Astrocyte (in vitro differentiated cells and primary cell): ENCODE data around the gene PRR15L. TPM values are rescaled to one million over a fixed set of nuclear protein-coding genes. Genes with fewer than 3 reads are reported as not detected.

Source experiments
- DNase-seq: peaks from one replicate; pipeline ENCODE4 v3.0.0-alpha.2; 2010; ENCODE audit warnings: low read depth
- FAIRE-seq: peaks from 2 replicates; lab custom pipeline; 2011; peaks lifted over from hg19 to GRCh38; lab: Jason Lieb, UNC
- H2AFZ ChIP-seq: 2 replicates; pipeline ENCODE4 v1.6.0; 2012; ENCODE audit warnings: low read depth, low read length, inconsistent platforms
- H3K27ac ChIP-seq: 2 replicates; pipeline ENCODE4 v1.5.1; 2011; ENCODE audit warnings: low read depth, low read length, inconsistent platforms
- H3K27me3 ChIP-seq: 2 replicates; pipeline ENCODE4 v1.6.0; 2011; ENCODE audit warnings: low read length, inconsistent platforms; ENCODE audit not compliant: insufficient read depth
- H3K36me3 ChIP-seq: 2 replicates; pipeline ENCODE4 v1.5.1; 2011; ENCODE audit warnings: low read length, inconsistent platforms; ENCODE audit not compliant: insufficient read depth
- H3K4me1 ChIP-seq: 2 replicates; pipeline ENCODE4 v1.5.1; 2011; ENCODE audit warnings: low read length, inconsistent platforms; ENCODE audit not compliant: insufficient read depth
- H3K4me2 ChIP-seq: 2 replicates; pipeline ENCODE4 v1.6.0; 2012; ENCODE audit warnings: low read length, inconsistent platforms
- H3K4me3 ChIP-seq: 2 replicates; pipeline ENCODE4 v1.5.1; 2011; ENCODE audit warnings: low read depth, mild to moderate bottlenecking, low read length, inconsistent platforms; ENCODE audit not compliant: insufficient read depth
- H3K79me2 ChIP-seq: 2 replicates; pipeline ENCODE4 v1.6.0; 2012; ENCODE audit warnings: mild to moderate bottlenecking, low read length, inconsistent platforms; ENCODE audit not compliant: insufficient read depth
- H3K9ac ChIP-seq: 2 replicates; pipeline ENCODE4 v1.6.0; 2012; ENCODE audit warnings: mild to moderate bottlenecking, low read length, inconsistent platforms
- H3K9me3 ChIP-seq: 2 replicates; pipeline ENCODE4 v1.5.1; 2012; ENCODE audit warnings: low read depth, mild to moderate bottlenecking, low read length, inconsistent platforms; ENCODE audit not compliant: insufficient read depth
- H4K20me1 ChIP-seq: 2 replicates; pipeline ENCODE4 v1.6.0; 2012; ENCODE audit warnings: low read length, inconsistent platforms; ENCODE audit not compliant: insufficient read depth
- H3K27ac Mint-ChIP-seq: one replicate; pipeline ENCODE4 v1.8.0; 2021; ENCODE audit warnings: mild to moderate bottlenecking, mixed read lengths; ENCODE audit not compliant: unreplicated experiment
- H3K27me3 Mint-ChIP-seq: one replicate; pipeline ENCODE4 v1.8.0; 2021; ENCODE audit warnings: low read depth, mixed read lengths; ENCODE audit not compliant: unreplicated experiment
- H3K36me3 Mint-ChIP-seq: one replicate; pipeline ENCODE4 v1.8.0; 2021; ENCODE audit warnings: low read depth, mixed read lengths; ENCODE audit not compliant: unreplicated experiment
- H3K4me1 Mint-ChIP-seq: one replicate; pipeline ENCODE4 v1.8.0; 2021; ENCODE audit warnings: low read depth, mixed read lengths; ENCODE audit not compliant: unreplicated experiment
- H3K4me3 Mint-ChIP-seq: one replicate; pipeline ENCODE4 v1.8.0; 2021; ENCODE audit warnings: mild to moderate bottlenecking, moderate library complexity, mixed read lengths; ENCODE audit not compliant: unreplicated experiment
- H3K9me3 Mint-ChIP-seq: one replicate; pipeline ENCODE4 v1.8.0; 2021; ENCODE audit warnings: mild to moderate bottlenecking, mixed read lengths; ENCODE audit not compliant: unreplicated experiment
- EZH2 ChIP-seq: IDR thresholded peaks from 2 replicates; pipeline ENCODE4 v1.6.1; 2012; ENCODE audit warnings: mild to moderate bottlenecking, low read length, inconsistent platforms; ENCODE audit not compliant: insufficient read depth
- total RNA-seq: library from RNA; stranded (reverse); gene quantifications from 2 replicates; pipeline ENCODE4 v1.2.1, GENCODE V29; 2021
- TF ChIP-seq, protein P1 (sequence below): IDR thresholded peaks from 2 replicates; pipeline ENCODE4 v1.5.1; 2011; ENCODE audit warnings: low read depth, mild to moderate bottlenecking, inconsistent platforms, low read length, moderate library complexity; ENCODE audit not compliant: insufficient read depth

The PRR15L gene
- total RNA-seq, 1 donor from 2014 or later = not detected

DNA sequence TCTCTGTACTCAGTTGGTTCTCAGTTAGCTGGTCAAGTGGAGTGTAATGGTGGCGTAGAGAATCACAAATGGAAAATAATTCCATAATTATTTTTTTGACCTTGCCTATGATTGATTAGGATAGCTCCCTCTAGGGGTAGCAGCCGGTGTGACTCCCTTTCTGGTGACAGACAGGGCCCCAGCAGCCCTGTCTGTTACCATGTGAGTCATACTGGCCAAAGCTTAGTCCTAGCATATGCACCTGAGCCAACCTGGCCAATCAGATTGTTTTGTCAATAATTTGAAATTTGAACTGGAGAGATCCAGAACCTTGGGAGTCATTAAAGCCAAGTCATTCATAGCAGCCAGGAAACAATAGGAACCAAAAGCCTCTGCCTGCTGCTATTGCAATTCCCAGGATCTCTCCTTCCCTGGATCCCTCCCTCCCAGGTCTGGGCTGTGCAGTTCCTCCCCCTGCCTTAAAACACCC lies 10.7 kb downstream of the PRR15L start:
- H3K79me2 ChIP-seq = peaks cover 5% of the 10 kb centered on the region
- H2AFZ ChIP-seq = no peak overlapping the region
- no peak overlapping the region for H3K4me2 ChIP-seq
- H4K20me1 ChIP-seq = no peaks in the 10 kb centered on the region
- H3K27ac ChIP-seq = no peak overlapping the region
- DNase-seq (peak; percentile 53), FAIRE-seq (no peak)
- no peaks in the 10 kb centered on the region for H3K9me3 ChIP-seq
- H3K4me3 ChIP-seq = no peak overlapping the region
- H3K9ac ChIP-seq = no peak overlapping the region
- Mint-ChIP-seq H3K4me3 (no peak overlapping the region), H3K4me1 (peaks cover 10% of the 10 kb centered on the region), H3K9me3 (no peaks in the 10 kb centered on the region), H3K27ac (peak overlapping the region; percentile 75), H3K36me3 (peaks cover 4% of the 10 kb centered on the region), H3K27me3 (no peaks in the 10 kb centered on the region)
- no peaks in the 10 kb centered on the region for H3K36me3 ChIP-seq
- peaks cover 17% of the 10 kb centered on the region for H3K4me1 ChIP-seq
- TF ChIP-seq, protein P1, sequence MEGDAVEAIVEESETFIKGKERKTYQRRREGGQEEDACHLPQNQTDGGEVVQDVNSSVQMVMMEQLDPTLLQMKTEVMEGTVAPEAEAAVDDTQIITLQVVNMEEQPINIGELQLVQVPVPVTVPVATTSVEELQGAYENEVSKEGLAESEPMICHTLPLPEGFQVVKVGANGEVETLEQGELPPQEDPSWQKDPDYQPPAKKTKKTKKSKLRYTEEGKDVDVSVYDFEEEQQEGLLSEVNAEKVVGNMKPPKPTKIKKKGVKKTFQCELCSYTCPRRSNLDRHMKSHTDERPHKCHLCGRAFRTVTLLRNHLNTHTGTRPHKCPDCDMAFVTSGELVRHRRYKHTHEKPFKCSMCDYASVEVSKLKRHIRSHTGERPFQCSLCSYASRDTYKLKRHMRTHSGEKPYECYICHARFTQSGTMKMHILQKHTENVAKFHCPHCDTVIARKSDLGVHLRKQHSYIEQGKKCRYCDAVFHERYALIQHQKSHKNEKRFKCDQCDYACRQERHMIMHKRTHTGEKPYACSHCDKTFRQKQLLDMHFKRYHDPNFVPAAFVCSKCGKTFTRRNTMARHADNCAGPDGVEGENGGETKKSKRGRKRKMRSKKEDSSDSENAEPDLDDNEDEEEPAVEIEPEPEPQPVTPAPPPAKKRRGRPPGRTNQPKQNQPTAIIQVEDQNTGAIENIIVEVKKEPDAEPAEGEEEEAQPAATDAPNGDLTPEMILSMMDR = peak; percentile 90
- no peak for TF ChIP-seq EZH2
- H3K27me3 ChIP-seq = no peaks in the 10 kb centered on the region

DNA sequence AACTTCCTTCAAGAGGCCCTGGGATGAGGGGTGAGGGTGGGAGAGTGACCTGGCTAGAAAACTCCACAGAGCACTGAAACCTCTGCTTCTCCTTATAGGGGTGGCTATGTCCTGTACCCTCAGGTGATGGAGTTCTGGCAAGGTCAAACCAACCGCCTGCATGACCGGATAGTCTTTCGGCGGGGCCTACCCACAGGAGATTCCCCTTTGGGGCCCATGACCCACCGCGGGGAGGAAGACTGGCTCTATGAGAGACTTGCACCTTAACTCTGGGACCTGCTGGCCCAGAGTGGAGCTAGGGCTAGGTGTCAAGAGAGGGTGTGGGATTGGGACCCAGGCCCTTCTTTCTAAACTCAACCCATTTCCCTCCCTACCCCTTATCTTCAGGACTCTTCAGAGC lies 11.2 kb downstream of the PRR15L start:
- H4K20me1 ChIP-seq = no peaks in the 10 kb centered on the region
- H3K79me2 ChIP-seq = peaks cover 6% of the 10 kb centered on the region
- no peak for DNase-seq
- no peak overlapping the region for H2AFZ ChIP-seq
- no peaks in the 10 kb centered on the region for H3K27me3 Mint-ChIP-seq
- H3K4me2 ChIP-seq = no peak overlapping the region
- peaks cover 22% of the 10 kb centered on the region for H3K4me1 ChIP-seq
- H3K36me3 Mint-ChIP-seq = peaks cover 4% of the 10 kb centered on the region
- H3K36me3 ChIP-seq = no peaks in the 10 kb centered on the region
- no peak overlapping the region for H3K9ac ChIP-seq
- peaks cover 10% of the 10 kb centered on the region for H3K4me1 Mint-ChIP-seq
- no peaks in the 10 kb centered on the region for H3K9me3 Mint-ChIP-seq
- no peak for FAIRE-seq
- H3K9me3 ChIP-seq = no peaks in the 10 kb centered on the region
- H3K4me3 ChIP-seq = no peak overlapping the region
- H3K27ac Mint-ChIP-seq = no peak overlapping the region
- H3K27ac ChIP-seq = no peak overlapping the region
- no peak overlapping the region for H3K4me3 Mint-ChIP-seq
- no peaks in the 10 kb centered on the region for H3K27me3 ChIP-seq
- no peak for TF ChIP-seq EZH2
- TF ChIP-seq, protein P1 = no peak

DNA sequence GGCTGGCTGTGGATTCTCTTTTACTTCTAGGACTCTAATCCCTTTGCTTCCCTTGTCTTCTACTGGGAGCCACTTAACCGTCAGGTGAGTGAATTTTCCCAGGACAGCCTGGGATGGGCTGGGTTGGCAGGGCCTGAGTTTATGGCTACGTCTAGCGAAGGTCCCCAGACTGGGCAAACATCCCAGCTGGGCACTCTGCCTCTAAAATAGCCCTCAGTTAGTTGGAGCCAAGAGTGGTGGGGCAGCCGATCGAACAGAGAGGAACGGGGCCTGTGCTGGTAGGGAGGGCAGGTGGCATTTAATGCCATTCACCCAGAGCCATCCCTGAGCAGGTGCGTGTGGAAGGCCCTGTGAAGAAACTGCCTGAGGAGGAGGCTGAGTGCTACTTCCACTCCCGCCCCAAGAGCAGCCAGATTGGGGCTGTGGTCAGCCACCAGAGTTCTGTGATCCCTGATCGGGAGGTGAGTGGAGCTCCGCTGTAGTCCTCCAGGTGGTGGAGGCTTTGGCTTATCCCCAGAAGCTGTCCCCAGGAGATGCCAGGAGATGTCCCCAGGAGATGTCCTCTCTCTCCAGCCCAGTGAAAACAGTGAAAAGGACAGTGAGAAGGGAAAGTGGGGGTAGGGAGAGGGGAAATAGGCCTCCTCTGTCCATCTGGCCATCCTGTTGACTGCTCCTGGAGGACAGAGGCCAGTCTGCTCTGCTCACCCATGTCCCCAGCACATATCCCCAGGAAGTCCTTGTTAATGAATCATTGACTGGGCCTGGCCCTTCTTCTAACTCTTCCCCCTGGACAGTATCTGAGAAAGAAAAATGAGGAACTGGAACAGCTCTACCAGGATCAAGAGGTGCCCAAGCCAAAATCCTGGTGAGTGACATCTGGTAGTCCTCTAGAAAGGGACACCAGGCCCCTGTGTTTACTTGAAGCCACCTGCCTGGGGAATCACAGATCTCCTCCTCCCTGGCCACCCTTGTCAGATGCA lies 11.9 kb downstream of the PRR15L start:
- Histone ChIP-seq H3K36me3 (no peaks in the 10 kb centered on the region), H3K4me2 (no peak overlapping the region), H3K27me3 (no peaks in the 10 kb centered on the region), H4K20me1 (no peaks in the 10 kb centered on the region), H3K9me3 (no peaks in the 10 kb centered on the region), H3K4me1 (peaks cover 26% of the 10 kb centered on the region), H3K4me3 (no peak overlapping the region), H3K9ac (peak overlapping the region; percentile 13), H3K79me2 (peaks cover 6% of the 10 kb centered on the region), H3K27ac (peak overlapping the region; percentile 39), H2AFZ (no peak overlapping the region)
- H3K4me1 Mint-ChIP-seq = peaks cover 15% of the 10 kb centered on the region
- no peak overlapping the region for H3K4me3 Mint-ChIP-seq
- H3K27me3 Mint-ChIP-seq = peaks cover 5% of the 10 kb centered on the region
- H3K36me3 Mint-ChIP-seq = peaks cover 4% of the 10 kb centered on the region
- FAIRE-seq (no peak), DNase-seq (no peak)
- H3K9me3 Mint-ChIP-seq = no peaks in the 10 kb centered on the region
- TF ChIP-seq, protein P1 = no peak
- TF ChIP-seq EZH2 = no peak
- H3K27ac Mint-ChIP-seq = no peak overlapping the region
